ENCODE results near the gene HLF.

The HLF gene

GRCh38 chr17:55278173-55278961 is 13.6 kb downstream of the HLF start:
- no peak for FAIRE-seq

GRCh38 chr17:55279203-55279602 is 14.4 kb downstream of the HLF start:
- no peak for FAIRE-seq

- FAIRE-seq = no peak
Observed at GRCh38 chr17:55279788-55280187, 15.0 kb downstream of the HLF start.

GRCh38 chr17:55280212-55280611 is 15.5 kb downstream of the HLF start:
- FAIRE-seq = no peak

GRCh38 chr17:55281649-55282378 is 17.1 kb downstream of the HLF start:
- FAIRE-seq = no peak

- FAIRE-seq = no peak
Observed at GRCh38 chr17:55282379-55282702, 17.6 kb downstream of the HLF start.

GRCh38 chr17:55282741-55283140 is 18.0 kb downstream of the HLF start:
- no peak for FAIRE-seq

- no peak for FAIRE-seq
Observed at GRCh38 chr17:55283256-55283965, 18.7 kb downstream of the HLF start.

- no peak for FAIRE-seq
Observed at GRCh38 chr17:55284001-55284884, 19.5 kb downstream of the HLF start.

GRCh38 chr17:55284944-55285339 is 20.2 kb downstream of the HLF start:
- FAIRE-seq = no peak

GRCh38 chr17:55285340-55286301 is 20.9 kb downstream of the HLF start:
- FAIRE-seq = no peak

GRCh38 chr17:55286681-55287589 is 22.2 kb downstream of the HLF start:
- FAIRE-seq = no peak

- no peak for FAIRE-seq
Observed at GRCh38 chr17:55288356-55289105, 23.8 kb downstream of the HLF start.

GRCh38 chr17:55289106-55289446 is 24.3 kb downstream of the HLF start:
- FAIRE-seq = no peak

GRCh38 chr17:55289978-55290377 is 25.2 kb downstream of the HLF start:
- FAIRE-seq = no peak

- FAIRE-seq = no peak
Observed at GRCh38 chr17:55290492-55291113, 25.8 kb downstream of the HLF start.

GRCh38 chr17:55291114-55291507 is 26.4 kb downstream of the HLF start:
- FAIRE-seq = no peak

- FAIRE-seq = no peak
Observed at GRCh38 chr17:55292094-55292493, 27.3 kb downstream of the HLF start.

GRCh38 chr17:55294042-55294751 is 29.4 kb downstream of the HLF start:
- FAIRE-seq = no peak
